Effector CD8-positive, alpha-beta T cell (primary cell): Measurements from ENCODE around the gene MB.
"Not testable (repeated sequence)": the region's sequence is repeated elsewhere in the genome, so short reads cannot be mapped to it uniquely, and the experiment has no call there.

ENCODE experiments used
- DNase-seq: peaks from one replicate; lab custom pipeline; 2025; lab: John Stamatoyannopoulos, UW

The MB gene

GRCh38 chr22:35638001-35638400 is 20.9 kb upstream of the MB start:
- DNase-seq: no peak

GRCh38 chr22:35637254-35637653 is 20.1 kb upstream of the MB start:
- no peak for DNase-seq

- no peak for DNase-seq
Observed at GRCh38 chr22:35634943-35635540, 17.9 kb upstream of the MB start.

GRCh38 chr22:35634015-35634414 is 16.9 kb upstream of the MB start:
- DNase-seq: no peak

GRCh38 chr22:35633520-35633919 is 16.4 kb upstream of the MB start:
- no peak for DNase-seq

GRCh38 chr22:35632935-35633334 is 15.8 kb upstream of the MB start:
- DNase-seq: no peak

- DNase-seq: no peak
Observed at GRCh38 chr22:35631597-35631996, 14.5 kb upstream of the MB start.

- no peak for DNase-seq
Observed at GRCh38 chr22:35630891-35631290, 13.8 kb upstream of the MB start.

- no peak for DNase-seq
Observed at GRCh38 chr22:35630387-35630793, 13.3 kb upstream of the MB start.

GRCh38 chr22:35629406-35630216 is 12.5 kb upstream of the MB start:
- no peak for DNase-seq

- DNase-seq: no peak
Observed at GRCh38 chr22:35628732-35629131, 11.6 kb upstream of the MB start.

- peak; percentile 2 for DNase-seq
Observed at GRCh38 chr22:35627267-35628041, 10.3 kb upstream of the MB start.

GRCh38 chr22:35625763-35626432 is 8.8 kb upstream of the MB start:
- DNase-seq: no peak

GRCh38 chr22:35624547-35624946 is 7.4 kb upstream of the MB start:
- DNase-seq: no peak

GRCh38 chr22:35623885-35624284 is 6.8 kb upstream of the MB start:
- DNase-seq: not testable (repeated sequence)

GRCh38 chr22:35622191-35622913 is 5.2 kb upstream of the MB start:
- no peak for DNase-seq

- no peak for DNase-seq
Observed at GRCh38 chr22:35621451-35621850, 4.3 kb upstream of the MB start.

GRCh38 chr22:35620624-35621251 is 3.6 kb upstream of the MB start:
- no peak for DNase-seq

GRCh38 chr22:35619336-35620094 is 2.4 kb upstream of the MB start:
- DNase-seq: no peak
